GM13976 (cell line): Measurements from ENCODE around the gene HTR2B.
"Not testable (repeated sequence)": the region's sequence is repeated elsewhere in the genome, so short reads cannot be mapped to it uniquely, and the experiment has no call there.

ENCODE experiments used
- DNase-seq: peaks from one replicate; pipeline ENCODE4 v3.0.0; 2012; ENCODE audit warnings: low spot score
- in situ Hi-C: fragments of 300-500 bp; cut with MboI; formaldehyde crosslinking; loops from one replicate; pipeline ENCODE4 v1.12.0; 2022; ENCODE audit warnings: low sequenced_read_pairs, mixed read lengths, inconsistent platforms; ENCODE audit not compliant: unreplicated experiment
- TF ChIP-seq, protein P1 (sequence below): IDR thresholded peaks from 2 replicates; pipeline ENCODE4 v1.5.1; 2012; ENCODE audit warnings: borderline replicate concordance, mild to moderate bottlenecking; ENCODE audit not compliant: insufficient read depth; ENCODE audit errors: extremely low read depth, missing control alignments, control extremely low read depth

The HTR2B gene

DNA sequence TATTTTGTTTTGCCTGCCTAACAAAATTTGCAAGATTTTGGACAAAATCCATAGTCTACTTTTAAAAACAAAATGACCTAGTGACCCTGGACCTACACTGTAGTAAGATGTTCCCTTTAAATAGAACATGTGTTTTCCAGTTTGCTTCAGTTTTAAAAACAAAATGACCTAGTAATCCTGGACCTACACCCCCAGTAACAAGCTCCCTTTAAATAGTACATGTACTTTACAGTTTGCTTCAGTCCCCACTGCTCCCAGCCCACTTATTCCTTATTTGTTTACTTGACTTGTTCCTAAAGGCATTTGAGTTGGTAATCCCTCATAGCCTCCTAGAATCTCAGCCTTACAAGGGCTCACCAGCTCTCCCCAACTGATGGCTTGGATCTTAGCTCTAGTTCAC, 34.5 kb upstream of the HTR2B start:
- TF ChIP-seq, protein P1, sequence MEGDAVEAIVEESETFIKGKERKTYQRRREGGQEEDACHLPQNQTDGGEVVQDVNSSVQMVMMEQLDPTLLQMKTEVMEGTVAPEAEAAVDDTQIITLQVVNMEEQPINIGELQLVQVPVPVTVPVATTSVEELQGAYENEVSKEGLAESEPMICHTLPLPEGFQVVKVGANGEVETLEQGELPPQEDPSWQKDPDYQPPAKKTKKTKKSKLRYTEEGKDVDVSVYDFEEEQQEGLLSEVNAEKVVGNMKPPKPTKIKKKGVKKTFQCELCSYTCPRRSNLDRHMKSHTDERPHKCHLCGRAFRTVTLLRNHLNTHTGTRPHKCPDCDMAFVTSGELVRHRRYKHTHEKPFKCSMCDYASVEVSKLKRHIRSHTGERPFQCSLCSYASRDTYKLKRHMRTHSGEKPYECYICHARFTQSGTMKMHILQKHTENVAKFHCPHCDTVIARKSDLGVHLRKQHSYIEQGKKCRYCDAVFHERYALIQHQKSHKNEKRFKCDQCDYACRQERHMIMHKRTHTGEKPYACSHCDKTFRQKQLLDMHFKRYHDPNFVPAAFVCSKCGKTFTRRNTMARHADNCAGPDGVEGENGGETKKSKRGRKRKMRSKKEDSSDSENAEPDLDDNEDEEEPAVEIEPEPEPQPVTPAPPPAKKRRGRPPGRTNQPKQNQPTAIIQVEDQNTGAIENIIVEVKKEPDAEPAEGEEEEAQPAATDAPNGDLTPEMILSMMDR = no peak
- in situ Hi-C loops = no loop called here
- no peak for DNase-seq

DNA sequence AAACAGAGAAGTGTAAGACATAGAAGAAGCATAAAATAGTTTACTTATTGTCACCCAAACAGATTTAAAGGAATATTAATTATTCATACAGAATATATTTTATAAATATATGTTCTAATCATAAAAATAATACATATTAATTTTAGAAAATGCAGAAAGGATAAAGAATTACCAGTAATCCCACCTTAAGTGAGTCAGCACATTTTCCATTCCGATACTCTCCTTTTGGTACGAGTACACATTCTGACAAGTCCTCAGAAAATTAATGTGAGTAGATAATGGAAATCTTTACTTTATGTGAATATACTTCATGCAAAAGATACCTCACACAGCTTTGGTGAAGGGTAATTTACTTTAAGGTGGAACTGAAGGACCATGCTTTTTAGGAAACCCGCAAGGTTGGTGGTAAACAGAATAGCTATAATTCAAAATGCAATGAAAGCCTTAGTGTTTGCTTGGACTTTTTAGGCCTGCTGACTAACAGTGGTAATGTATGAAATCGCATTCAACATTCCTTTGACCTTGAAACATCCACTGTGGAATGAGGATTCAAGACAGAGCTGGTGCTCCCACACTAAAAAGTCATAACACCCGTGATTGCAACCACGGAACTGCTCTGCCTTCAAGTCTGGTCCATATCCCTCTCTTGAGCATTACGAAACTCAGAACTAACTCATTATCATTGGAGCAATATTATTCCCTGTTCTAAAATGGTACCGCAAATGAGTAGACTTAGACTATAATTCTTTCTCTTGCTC, 28.1 kb upstream of the HTR2B start:
- in situ Hi-C loops = no loop called here
- TF ChIP-seq, protein P1 = no peak
- DNase-seq = no peak

DNA sequence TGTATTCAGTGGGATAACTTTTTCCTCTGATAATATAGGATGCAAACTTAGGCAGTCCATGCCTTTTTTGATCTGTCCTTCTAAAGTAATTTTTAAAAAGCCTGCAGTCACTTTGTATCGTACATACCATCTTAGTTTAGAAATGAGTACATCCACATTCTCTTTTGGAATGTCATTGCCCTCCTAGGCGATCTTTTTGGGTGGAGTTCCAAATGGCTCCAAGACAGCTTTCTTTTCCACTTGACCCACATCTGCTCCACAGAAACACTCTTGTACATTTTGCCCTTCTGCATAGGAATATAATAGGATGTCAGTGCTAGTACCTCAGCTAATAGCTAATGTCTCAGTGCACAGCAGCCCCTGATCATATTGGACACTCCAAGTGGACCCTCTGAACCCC, 21.8 kb upstream of the HTR2B start:
- in situ Hi-C loops = no loop called here

GRCh38 chr2:231144896-231145295, 20.1 kb upstream of the HTR2B start:
- in situ Hi-C loops = no loop called here
- TF ChIP-seq, protein P1 = no peak
- DNase-seq = no peak

More for the DNA sequence above, 21.8 kb upstream of the HTR2B start:
- DNase-seq = no peak
- TF ChIP-seq, protein P1 = no peak

GRCh38 chr2:231140808-231141207, 16.0 kb upstream of the HTR2B start:
- in situ Hi-C loops, DNase-seq: not testable (repeated sequence)

GRCh38 chr2:231139796-231140195, 15.0 kb upstream of the HTR2B start:
- no peak for DNase-seq
- TF ChIP-seq, protein P1 = no peak
- in situ Hi-C loops = no loop called here

DNA sequence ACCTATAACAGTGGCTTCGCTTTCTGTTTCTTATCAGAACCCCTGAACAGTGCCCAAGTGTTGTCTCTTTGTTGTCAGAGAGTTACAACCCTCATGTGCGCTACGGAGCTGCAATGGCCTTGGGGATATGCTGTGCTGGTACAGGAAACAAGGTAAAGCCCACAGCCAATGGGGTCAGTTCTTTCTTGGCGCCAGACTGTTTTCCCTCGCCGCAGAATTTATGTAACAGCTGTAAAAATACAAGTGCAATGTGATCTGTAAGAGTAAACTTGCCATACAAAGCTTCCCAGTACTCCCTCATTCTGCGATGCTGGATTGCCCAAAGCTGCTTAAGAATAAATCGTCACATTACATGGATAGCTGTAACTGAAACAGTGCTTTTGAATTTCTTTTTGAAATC, 13.9 kb upstream of the HTR2B start:
- TF ChIP-seq, protein P1 = no peak
- in situ Hi-C loops = no loop called here
- DNase-seq = no peak
